ENCODE data around the gene MYH9. TPM values are rescaled to one million over a fixed set of nuclear protein-coding genes. Genes with fewer than 3 reads are reported as not detected.
A peak's percentile ranks its signal among the peaks of the same experiment; 100 is the strongest.

The MYH9 gene
- total and polyA plus RNA-seq, 4 donors, result 32.3 to 150 (median 98.7) TPM

DNA sequence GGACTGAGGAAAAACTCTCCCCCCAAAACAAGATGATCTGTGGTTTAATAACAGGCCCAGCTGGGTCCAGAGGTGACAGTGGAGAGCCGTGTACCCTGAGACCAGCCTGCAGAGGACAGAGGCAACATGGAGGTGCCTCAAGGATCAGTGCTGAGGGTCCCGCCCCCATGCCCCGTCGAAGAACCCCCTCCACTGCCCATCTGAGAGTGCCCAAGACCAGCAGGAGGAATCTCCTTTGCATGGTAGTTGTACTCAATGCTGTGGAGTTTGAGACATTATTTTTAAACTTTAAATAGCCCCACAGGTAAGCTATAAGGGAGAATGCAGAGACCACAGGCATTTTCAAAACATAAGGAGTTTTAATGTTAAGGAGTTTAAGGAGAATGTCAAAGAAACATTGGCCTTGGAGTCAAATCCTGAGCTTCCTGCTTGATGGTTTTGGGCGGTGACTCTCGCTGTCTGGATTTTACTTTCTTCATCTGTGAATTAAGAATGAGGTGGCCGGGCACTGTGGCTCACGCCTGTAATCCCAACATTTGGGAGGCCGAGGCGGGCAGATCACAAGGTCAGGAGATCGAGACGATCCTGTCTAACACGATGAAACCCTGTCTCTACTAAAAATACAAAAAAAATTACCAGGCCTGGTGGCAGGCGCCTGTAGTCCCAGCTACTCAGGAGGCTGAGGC, 128.0 kb downstream of the MYH9 start:
- H3K36me3 ChIP-seq (ENCODE audit: control insufficient read depth in 4 of 4, insufficient read depth in 3 of 4, low read depth in 1 of 4, low read length in 3 of 4), result peaks cover 4 to 42% (median 23%) of the 10 kb centered on the region in 4 donors
- TF ChIP-seq, protein P1, sequence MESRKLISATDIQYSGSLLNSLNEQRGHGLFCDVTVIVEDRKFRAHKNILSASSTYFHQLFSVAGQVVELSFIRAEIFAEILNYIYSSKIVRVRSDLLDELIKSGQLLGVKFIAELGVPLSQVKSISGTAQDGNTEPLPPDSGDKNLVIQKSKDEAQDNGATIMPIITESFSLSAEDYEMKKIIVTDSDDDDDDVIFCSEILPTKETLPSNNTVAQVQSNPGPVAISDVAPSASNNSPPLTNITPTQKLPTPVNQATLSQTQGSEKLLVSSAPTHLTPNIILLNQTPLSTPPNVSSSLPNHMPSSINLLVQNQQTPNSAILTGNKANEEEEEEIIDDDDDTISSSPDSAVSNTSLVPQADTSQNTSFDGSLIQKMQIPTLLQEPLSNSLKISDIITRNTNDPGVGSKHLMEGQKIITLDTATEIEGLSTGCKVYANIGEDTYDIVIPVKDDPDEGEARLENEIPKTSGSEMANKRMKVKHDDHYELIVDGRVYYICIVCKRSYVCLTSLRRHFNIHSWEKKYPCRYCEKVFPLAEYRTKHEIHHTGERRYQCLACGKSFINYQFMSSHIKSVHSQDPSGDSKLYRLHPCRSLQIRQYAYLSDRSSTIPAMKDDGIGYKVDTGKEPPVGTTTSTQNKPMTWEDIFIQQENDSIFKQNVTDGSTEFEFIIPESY (IDR thresholded peaks at IDR 0.05), result no peak
- TF ChIP-seq, protein P2, sequence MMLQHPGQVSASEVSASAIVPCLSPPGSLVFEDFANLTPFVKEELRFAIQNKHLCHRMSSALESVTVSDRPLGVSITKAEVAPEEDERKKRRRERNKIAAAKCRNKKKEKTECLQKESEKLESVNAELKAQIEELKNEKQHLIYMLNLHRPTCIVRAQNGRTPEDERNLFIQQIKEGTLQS (IDR thresholded peaks at IDR 0.05), result no peak
- no peak for TF ChIP-seq FOXA1 (IDR thresholded peaks at IDR 0.05)
- TF ChIP-seq GABPA (IDR thresholded peaks at IDR 0.05 in 1 of 2, conservative IDR thresholded peaks at IDR 0.05 in 1 of 2), result no peak
- TF ChIP-seq HNF4A (conservative IDR thresholded peaks at IDR 0.05), result no peak
- TF ChIP-seq NR2F2 (IDR thresholded peaks at IDR 0.05), result no peak
- no peak for TF ChIP-seq TAF1 (conservative IDR thresholded peaks at IDR 0.05)
- TF ChIP-seq, protein P3, sequence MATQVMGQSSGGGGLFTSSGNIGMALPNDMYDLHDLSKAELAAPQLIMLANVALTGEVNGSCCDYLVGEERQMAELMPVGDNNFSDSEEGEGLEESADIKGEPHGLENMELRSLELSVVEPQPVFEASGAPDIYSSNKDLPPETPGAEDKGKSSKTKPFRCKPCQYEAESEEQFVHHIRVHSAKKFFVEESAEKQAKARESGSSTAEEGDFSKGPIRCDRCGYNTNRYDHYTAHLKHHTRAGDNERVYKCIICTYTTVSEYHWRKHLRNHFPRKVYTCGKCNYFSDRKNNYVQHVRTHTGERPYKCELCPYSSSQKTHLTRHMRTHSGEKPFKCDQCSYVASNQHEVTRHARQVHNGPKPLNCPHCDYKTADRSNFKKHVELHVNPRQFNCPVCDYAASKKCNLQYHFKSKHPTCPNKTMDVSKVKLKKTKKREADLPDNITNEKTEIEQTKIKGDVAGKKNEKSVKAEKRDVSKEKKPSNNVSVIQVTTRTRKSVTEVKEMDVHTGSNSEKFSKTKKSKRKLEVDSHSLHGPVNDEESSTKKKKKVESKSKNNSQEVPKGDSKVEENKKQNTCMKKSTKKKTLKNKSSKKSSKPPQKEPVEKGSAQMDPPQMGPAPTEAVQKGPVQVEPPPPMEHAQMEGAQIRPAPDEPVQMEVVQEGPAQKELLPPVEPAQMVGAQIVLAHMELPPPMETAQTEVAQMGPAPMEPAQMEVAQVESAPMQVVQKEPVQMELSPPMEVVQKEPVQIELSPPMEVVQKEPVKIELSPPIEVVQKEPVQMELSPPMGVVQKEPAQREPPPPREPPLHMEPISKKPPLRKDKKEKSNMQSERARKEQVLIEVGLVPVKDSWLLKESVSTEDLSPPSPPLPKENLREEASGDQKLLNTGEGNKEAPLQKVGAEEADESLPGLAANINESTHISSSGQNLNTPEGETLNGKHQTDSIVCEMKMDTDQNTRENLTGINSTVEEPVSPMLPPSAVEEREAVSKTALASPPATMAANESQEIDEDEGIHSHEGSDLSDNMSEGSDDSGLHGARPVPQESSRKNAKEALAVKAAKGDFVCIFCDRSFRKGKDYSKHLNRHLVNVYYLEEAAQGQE (IDR thresholded peaks at IDR 0.05), result no peak
- no peak for TF ChIP-seq YY1 (IDR thresholded peaks at IDR 0.05)
- no peak for TF ChIP-seq RAD21 (IDR thresholded peaks at IDR 0.05)
- no peak for TF ChIP-seq JUND (IDR thresholded peaks at IDR 0.05)
- no peak for TF ChIP-seq RXRA (IDR thresholded peaks at IDR 0.05)
- no peak for TF ChIP-seq SP1 (IDR thresholded peaks at IDR 0.05)
- no peak for TF ChIP-seq HNF4G (IDR thresholded peaks at IDR 0.05)
- TF ChIP-seq, protein P4, sequence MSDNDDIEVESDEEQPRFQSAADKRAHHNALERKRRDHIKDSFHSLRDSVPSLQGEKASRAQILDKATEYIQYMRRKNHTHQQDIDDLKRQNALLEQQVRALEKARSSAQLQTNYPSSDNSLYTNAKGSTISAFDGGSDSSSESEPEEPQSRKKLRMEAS (IDR thresholded peaks at IDR 0.05), result no peak
- TF ChIP-seq, protein P5, sequence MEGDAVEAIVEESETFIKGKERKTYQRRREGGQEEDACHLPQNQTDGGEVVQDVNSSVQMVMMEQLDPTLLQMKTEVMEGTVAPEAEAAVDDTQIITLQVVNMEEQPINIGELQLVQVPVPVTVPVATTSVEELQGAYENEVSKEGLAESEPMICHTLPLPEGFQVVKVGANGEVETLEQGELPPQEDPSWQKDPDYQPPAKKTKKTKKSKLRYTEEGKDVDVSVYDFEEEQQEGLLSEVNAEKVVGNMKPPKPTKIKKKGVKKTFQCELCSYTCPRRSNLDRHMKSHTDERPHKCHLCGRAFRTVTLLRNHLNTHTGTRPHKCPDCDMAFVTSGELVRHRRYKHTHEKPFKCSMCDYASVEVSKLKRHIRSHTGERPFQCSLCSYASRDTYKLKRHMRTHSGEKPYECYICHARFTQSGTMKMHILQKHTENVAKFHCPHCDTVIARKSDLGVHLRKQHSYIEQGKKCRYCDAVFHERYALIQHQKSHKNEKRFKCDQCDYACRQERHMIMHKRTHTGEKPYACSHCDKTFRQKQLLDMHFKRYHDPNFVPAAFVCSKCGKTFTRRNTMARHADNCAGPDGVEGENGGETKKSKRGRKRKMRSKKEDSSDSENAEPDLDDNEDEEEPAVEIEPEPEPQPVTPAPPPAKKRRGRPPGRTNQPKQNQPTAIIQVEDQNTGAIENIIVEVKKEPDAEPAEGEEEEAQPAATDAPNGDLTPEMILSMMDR (IDR thresholded peaks at IDR 0.05; ENCODE audit: low read depth, low read length, missing input control), result no peak
- TF ChIP-seq FOXA2 (IDR thresholded peaks at IDR 0.05), result no peak
- no peak for TF ChIP-seq EGR1 (IDR thresholded peaks at IDR 0.05; ENCODE audit: low read depth in 2 of 2)

More for the DNA sequence above, 128.0 kb downstream of the MYH9 start:
- H3K4me1 ChIP-seq (ENCODE audit: control insufficient read depth in 4 of 4, insufficient read depth in 4 of 4, low read length in 3 of 4), result peaks cover 17 to 73% (median 66%) of the 10 kb centered on the region in 4 donors
- peak overlapping the region; percentile 59 to 67 for H3K27ac ChIP-seq (ENCODE audit: low read depth in 1 of 2, low read length in 2 of 2)
- no peak overlapping the region for H3K4me3 ChIP-seq (ENCODE audit: low read depth in 1 of 3, low read length in 3 of 3)
- no peak for DNase-seq (ENCODE audit: low spot score)
- H3K9me3 ChIP-seq (ENCODE audit: control insufficient read depth in 4 of 4, low read length in 3 of 4), result no peaks in the 10 kb centered on the region
- H3K27me3 ChIP-seq (ENCODE audit: control insufficient read depth in 4 of 4, insufficient read depth in 4 of 4, low read length in 3 of 4), result no peaks in the 10 kb centered on the region
- no peak overlapping the region for H3K9ac ChIP-seq (ENCODE audit: low read depth in 1 of 2, low read length in 2 of 2)
- WGBS, result 80% methylated on average over 14 of the region's 14 CpGs
